ENCODE results near the gene KCTD19. TPM values are rescaled to one million over a fixed set of nuclear protein-coding genes. Genes with fewer than 3 reads are reported as not detected.

The KCTD19 gene
- total and polyA plus RNA-seq, 3 experiments from 2014 or later = 0.71 to 1.4 TPM; not detected in 1

GRCh38 chr16:67246756-67247191, 79.8 kb downstream of the KCTD19 start:
- H3K36me3 ChIP-seq (ENCODE audit: insufficient read depth, low read length) = no peaks in the 10 kb centered on the region
- H3K4me3 ChIP-seq (ENCODE audit: low read length) = peak overlapping the region; percentile 73
- H3K4me1 Mint-ChIP-seq = peaks cover 31 to 56% (median 52%) of the 10 kb centered on the region in 3 donors
- H3K27ac Mint-ChIP-seq = peak overlapping the region; percentile 67 to 97 (median 90)
- POLR2A ChIA-PET = interaction anchor here (1.6 kb wide), 1 partner anchor 20 kb away, joined by 14 read pairs; the partner anchor contains the start of gene TMEM208
- no peaks in the 10 kb centered on the region for H3K27me3 Mint-ChIP-seq
- H3K9me3 ChIP-seq (ENCODE audit: low read length) = no peaks in the 10 kb centered on the region
- peak overlapping the region; percentile 82 to 97 (median 91) for H3K4me3 Mint-ChIP-seq
- DNase-seq = peak in 3 of 5 donors; percentile 24 to 47 (median 46)
- H3K27ac ChIP-seq (ENCODE audit: low read depth, low read length) = peak overlapping the region; percentile 72
- no peaks in the 10 kb centered on the region for H3K9me3 Mint-ChIP-seq
- H3K27me3 ChIP-seq (ENCODE audit: insufficient read depth, low read length, poor library complexity, severe bottlenecking) = no peaks in the 10 kb centered on the region
- H3K36me3 Mint-ChIP-seq = peaks cover 0 to 6% (median 0%) of the 10 kb centered on the region in 3 donors
- CTCF ChIA-PET = interaction anchor here (0.6 to 1.9 kb wide), 6 partner anchors 15 to 267 kb away, joined by 3 to 7 read pairs (median 4); partner anchors contain the start of genes FBXL8, TMEM208 and TRADD
- H3K4me1 ChIP-seq (ENCODE audit: insufficient read depth, low read length) = peaks cover 48% of the 10 kb centered on the region

- peak overlapping the region; percentile 72 for H3K27ac ChIP-seq (ENCODE audit: low read depth, low read length)
- H3K4me1 ChIP-seq (ENCODE audit: insufficient read depth, low read length) = peaks cover 48% of the 10 kb centered on the region
- H3K4me3 Mint-ChIP-seq = peak overlapping the region; percentile 82 to 97 (median 91)
- POLR2A ChIA-PET = interaction anchor here (0.7 to 1.6 kb wide), 2 partner anchors 19 to 51 kb away, joined by 3 to 14 read pairs; partner anchors contain the start of gene TMEM208
- CTCF ChIA-PET = interaction anchor here (1.2 to 1.9 kb wide), 4 partner anchors 15 to 229 kb away, joined by 3 to 7 read pairs (median 4); partner anchors contain the start of genes FBXL8, TMEM208 and TRADD
- H3K9me3 ChIP-seq (ENCODE audit: low read length) = no peaks in the 10 kb centered on the region
- H3K36me3 Mint-ChIP-seq = peaks cover 0 to 6% (median 0%) of the 10 kb centered on the region in 3 donors
- H3K27ac Mint-ChIP-seq = peak overlapping the region; percentile 43 to 97 (median 88)
- H3K36me3 ChIP-seq (ENCODE audit: insufficient read depth, low read length) = no peaks in the 10 kb centered on the region
- H3K9me3 Mint-ChIP-seq = no peaks in the 10 kb centered on the region
- no peaks in the 10 kb centered on the region for H3K27me3 Mint-ChIP-seq
- peak overlapping the region; percentile 73 for H3K4me3 ChIP-seq (ENCODE audit: low read length)
- no peaks in the 10 kb centered on the region for H3K27me3 ChIP-seq (ENCODE audit: insufficient read depth, low read length, poor library complexity, severe bottlenecking)
- DNase-seq = peak; percentile 21 to 69 (median 45)
- H3K4me1 Mint-ChIP-seq = peaks cover 34 to 61% (median 52%) of the 10 kb centered on the region in 3 donors
Observed at GRCh38 chr16:67246081-67246755, 80.3 kb downstream of the KCTD19 start.

GRCh38 chr16:67245674-67246080, 80.9 kb downstream of the KCTD19 start:
- H3K36me3 Mint-ChIP-seq = peaks cover 0 to 6% (median 0%) of the 10 kb centered on the region in 3 donors
- no peaks in the 10 kb centered on the region for H3K27me3 Mint-ChIP-seq
- Histone ChIP-seq H3K9me3 (ENCODE audit: low read length) (no peaks in the 10 kb centered on the region), H3K27ac (ENCODE audit: low read depth, low read length) (peak overlapping the region; percentile 72), H3K4me1 (ENCODE audit: insufficient read depth, low read length) (peaks cover 48% of the 10 kb centered on the region), H3K27me3 (ENCODE audit: insufficient read depth, low read length, poor library complexity, severe bottlenecking) (no peaks in the 10 kb centered on the region), H3K36me3 (ENCODE audit: insufficient read depth, low read length) (no peaks in the 10 kb centered on the region), H3K4me3 (ENCODE audit: low read length) (peak overlapping the region; percentile 73)
- peaks cover 34 to 62% (median 52%) of the 10 kb centered on the region in 3 donors for H3K4me1 Mint-ChIP-seq
- no peaks in the 10 kb centered on the region for H3K9me3 Mint-ChIP-seq
- POLR2A ChIA-PET = interaction anchor here (0.7 to 2.2 kb wide), 2 partner anchors 19 to 51 kb away, joined by 3 to 15 read pairs; partner anchors contain the start of gene TMEM208
- CTCF ChIA-PET = interaction anchor here (1.1 to 1.7 kb wide), 5 partner anchors 14 to 232 kb away, joined by 3 to 12 read pairs (median 4); partner anchors contain the start of gene TMEM208
- peak overlapping the region; percentile 72 to 97 (median 81) for H3K4me3 Mint-ChIP-seq
- peak overlapping the region; percentile 90 to 98 (median 95) for H3K27ac Mint-ChIP-seq
- no peak for DNase-seq

GRCh38 chr16:67245186-67245585, 81.4 kb downstream of the KCTD19 start:
- Mint-ChIP-seq H3K4me3 (peak overlapping the region; percentile 72 to 92 (median 80)), H3K27ac (peak overlapping the region; percentile 90 to 98 (median 95)), H3K36me3 (peaks cover 0 to 6% (median 0%) of the 10 kb centered on the region in 3 donors), H3K9me3 (no peaks in the 10 kb centered on the region), H3K27me3 (no peaks in the 10 kb centered on the region), H3K4me1 (peaks cover 34 to 62% (median 50%) of the 10 kb centered on the region in 3 donors)
- no peaks in the 10 kb centered on the region for H3K9me3 ChIP-seq (ENCODE audit: low read length)
- peaks cover 48% of the 10 kb centered on the region for H3K4me1 ChIP-seq (ENCODE audit: insufficient read depth, low read length)
- H3K36me3 ChIP-seq (ENCODE audit: insufficient read depth, low read length) = no peaks in the 10 kb centered on the region
- H3K27me3 ChIP-seq (ENCODE audit: insufficient read depth, low read length, poor library complexity, severe bottlenecking) = no peaks in the 10 kb centered on the region
- H3K27ac ChIP-seq (ENCODE audit: low read depth, low read length) = peak overlapping the region; percentile 72
- POLR2A ChIA-PET = interaction anchor here (1.6 to 2.2 kb wide), 2 partner anchors 18 to 53 kb away, joined by 4 to 15 read pairs; partner anchors contain the start of genes E2F4 and TMEM208
- peak in 1 of 5 donors; percentile 44 for DNase-seq
- peak overlapping the region; percentile 1 for H3K4me3 ChIP-seq (ENCODE audit: low read length)
- CTCF ChIA-PET = interaction anchor here (1.1 to 1.7 kb wide), 2 partner anchors 18 to 231 kb away, joined by 4 to 12 read pairs; partner anchors contain the start of gene TMEM208

- Mint-ChIP-seq H3K9me3 (no peaks in the 10 kb centered on the region), H3K4me3 (peak overlapping the region; percentile 72 to 92 (median 80)), H3K4me1 (peaks cover 32 to 57% (median 44%) of the 10 kb centered on the region in 3 donors), H3K27ac (peak overlapping the region; percentile 90 to 98 (median 95)), H3K36me3 (peaks cover 0 to 10% (median 2%) of the 10 kb centered on the region in 3 donors), H3K27me3 (no peaks in the 10 kb centered on the region)
- POLR2A ChIA-PET = interaction anchor here (0.6 to 2.2 kb wide), 5 partner anchors 18 to 86 kb away, joined by 3 to 15 read pairs (median 4); partner anchors contain the start of genes E2F4 and TMEM208
- Histone ChIP-seq H3K9me3 (ENCODE audit: low read length) (no peaks in the 10 kb centered on the region), H3K27me3 (ENCODE audit: insufficient read depth, low read length, poor library complexity, severe bottlenecking) (no peaks in the 10 kb centered on the region), H3K36me3 (ENCODE audit: insufficient read depth, low read length) (no peaks in the 10 kb centered on the region), H3K4me3 (ENCODE audit: low read length) (peak overlapping the region; percentile 1), H3K4me1 (ENCODE audit: insufficient read depth, low read length) (peaks cover 43% of the 10 kb centered on the region), H3K27ac (ENCODE audit: low read depth, low read length) (peak overlapping the region; percentile 72)
- DNase-seq = peak; percentile 61 to 89 (median 67)
- CTCF ChIA-PET = interaction anchor here (0.6 to 1.7 kb wide), 7 partner anchors 9 to 237 kb away, joined by 3 to 12 read pairs (median 3); partner anchors contain the start of genes ATP6V0D1 and TMEM208
Observed at GRCh38 chr16:67244387-67245185, 82.0 kb downstream of the KCTD19 start.

- Histone ChIP-seq H3K4me3 (ENCODE audit: low read length) (no peak overlapping the region), H3K27ac (ENCODE audit: low read depth, low read length) (peak overlapping the region; percentile 72), H3K27me3 (ENCODE audit: insufficient read depth, low read length, poor library complexity, severe bottlenecking) (no peaks in the 10 kb centered on the region), H3K9me3 (ENCODE audit: low read length) (no peaks in the 10 kb centered on the region), H3K4me1 (ENCODE audit: insufficient read depth, low read length) (peaks cover 36% of the 10 kb centered on the region), H3K36me3 (ENCODE audit: insufficient read depth, low read length) (no peaks in the 10 kb centered on the region)
- Mint-ChIP-seq H3K27me3 (no peaks in the 10 kb centered on the region), H3K9me3 (no peaks in the 10 kb centered on the region), H3K36me3 (peaks cover 0 to 20% (median 2%) of the 10 kb centered on the region in 3 donors), H3K4me1 (peaks cover 28 to 48% (median 37%) of the 10 kb centered on the region in 3 donors), H3K4me3 (peak overlapping the region in 1 of 7 donors; percentile 27), H3K27ac (peak overlapping the region; percentile 74 to 98 (median 95))
- CTCF ChIA-PET = interaction anchor here (1.4 kb wide), 1 partner anchor 8 kb away, joined by 3 read pairs; no protein-coding TSS in a partner anchor
- DNase-seq = peak in 1 of 5 donors; percentile 16
- POLR2A ChIA-PET = interaction anchor here (0.6 to 2.2 kb wide), 2 partner anchors 16 to 24 kb away, joined by 4 to 15 read pairs; partner anchors contain the start of gene TMEM208
Observed at GRCh38 chr16:67243481-67243880, 83.1 kb downstream of the KCTD19 start.

GRCh38 chr16:67242138-67242730, 84.3 kb downstream of the KCTD19 start:
- Mint-ChIP-seq H3K9me3 (no peaks in the 10 kb centered on the region), H3K4me3 (no peak overlapping the region), H3K27me3 (no peaks in the 10 kb centered on the region), H3K27ac (peak overlapping the region in 7 of 8 donors; percentile 34 to 96 (median 85)), H3K36me3 (peaks cover 0 to 30% (median 4%) of the 10 kb centered on the region in 3 donors), H3K4me1 (peaks cover 19 to 37% (median 25%) of the 10 kb centered on the region in 3 donors)
- Histone ChIP-seq H3K27me3 (ENCODE audit: insufficient read depth, low read length, poor library complexity, severe bottlenecking) (no peaks in the 10 kb centered on the region), H3K4me1 (ENCODE audit: insufficient read depth, low read length) (peaks cover 28% of the 10 kb centered on the region), H3K4me3 (ENCODE audit: low read length) (no peak overlapping the region), H3K36me3 (ENCODE audit: insufficient read depth, low read length) (peaks cover 3% of the 10 kb centered on the region), H3K9me3 (ENCODE audit: low read length) (no peaks in the 10 kb centered on the region), H3K27ac (ENCODE audit: low read depth, low read length) (no peak overlapping the region)
- POLR2A ChIA-PET = no interaction called here
- no peak for DNase-seq
- CTCF ChIA-PET = no interaction called here

All from CD8-positive, alpha-beta memory T cell (primary cell).